Stimulated activated CD4-positive, alpha-beta T cell treated with anti-CD3 and anti-CD28 coated beads, Interleukin-1b, Interleukin-23, amount 100 ng/mL, for 4 hours (primary cell): ENCODE results near the gene KLHDC1.

Experiments
- DNase-seq, 2 donors: peaks; one replicate each; pipeline ENCODE4 v3.0.0-alpha.2; 2020; ENCODE audit warnings: low read depth in 2 of 2

KLHDC1 gene

DNA sequence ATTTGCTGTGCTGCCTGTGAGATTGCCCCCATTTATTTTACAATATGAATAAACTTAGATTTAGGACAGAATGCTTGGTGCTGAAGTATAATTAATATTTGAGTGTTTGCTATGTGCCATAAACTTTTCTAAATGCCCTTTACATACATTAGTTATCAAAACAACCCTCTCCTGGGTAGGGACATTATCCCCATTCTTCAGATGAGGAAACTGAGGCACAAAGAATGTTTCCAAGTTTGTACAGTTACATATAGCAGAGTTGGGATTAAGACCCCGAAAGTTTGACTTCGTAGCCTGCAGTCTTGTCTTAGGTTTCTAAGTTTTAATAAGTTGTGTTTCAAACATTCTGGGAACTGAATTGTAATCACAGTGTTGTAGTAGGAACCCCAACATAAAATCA, 93.4 kb downstream of the KLHDC1 start:
- DNase-seq = no peak

DNA sequence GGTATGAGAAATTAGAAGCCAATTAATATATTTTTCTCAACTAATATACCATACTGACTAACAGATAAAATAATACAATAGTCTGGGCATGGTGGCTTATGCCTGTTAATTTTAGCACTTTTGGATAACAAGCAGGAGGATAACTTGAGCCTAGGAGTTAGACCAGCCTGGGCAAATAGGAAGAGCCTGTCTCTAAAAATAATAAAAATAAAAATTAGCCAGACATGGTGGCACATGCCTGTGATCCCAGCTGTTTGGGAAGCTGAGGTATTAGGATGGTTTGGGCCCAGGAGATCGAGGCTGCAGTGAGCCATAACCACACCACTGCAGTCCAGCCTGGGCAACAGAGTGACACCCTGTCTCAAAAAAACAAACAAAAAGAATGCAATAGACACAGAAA, 99.7 kb downstream of the KLHDC1 start:
- no peak for DNase-seq

DNA sequence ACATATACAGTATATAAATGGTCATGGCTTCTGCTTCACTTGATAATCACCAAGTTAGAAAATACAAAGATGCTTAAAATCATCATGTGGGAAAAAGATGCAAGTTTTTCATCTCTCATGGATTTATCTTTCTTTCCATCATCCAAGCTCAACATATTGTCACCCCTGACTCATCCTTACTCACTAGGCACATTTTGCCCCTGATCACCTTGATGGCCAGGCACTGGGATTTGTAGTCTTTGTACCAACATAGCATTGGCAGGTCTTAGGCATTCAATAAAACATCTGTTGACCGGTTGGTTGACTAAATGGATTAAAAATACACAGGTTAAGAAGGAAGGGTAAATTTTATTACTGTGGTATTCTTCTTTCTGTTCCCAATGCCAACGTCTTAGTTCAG, 103.1 kb downstream of the KLHDC1 start:
- no peak for DNase-seq
